SK-N-MC (cell line): ENCODE results near the gene TOP3B.

Experiments used
- EZH2 ChIP-seq: fragments of 200-600 bp; sonication (generic); IDR thresholded peaks from one replicate; pipeline ENCODE4 v1.6.1; 2017; ENCODE audit warnings: antibody characterized with exemption
- FOXP2 ChIP-seq: optimal IDR thresholded peaks from 2 replicates; pipeline ENCODE3; 2011; ENCODE audit warnings: mild to moderate bottlenecking, moderate library complexity; ENCODE audit not compliant: insufficient read depth; ENCODE audit errors: extremely low read length, control extremely low read depth
- POLR2AphosphoS5 ChIP-seq: IDR thresholded peaks from 2 replicates; pipeline ENCODE4 v1.6.1; 2012; ENCODE audit warnings: mild to moderate bottlenecking, low read depth, low read length, borderline replicate concordance

DNA sequence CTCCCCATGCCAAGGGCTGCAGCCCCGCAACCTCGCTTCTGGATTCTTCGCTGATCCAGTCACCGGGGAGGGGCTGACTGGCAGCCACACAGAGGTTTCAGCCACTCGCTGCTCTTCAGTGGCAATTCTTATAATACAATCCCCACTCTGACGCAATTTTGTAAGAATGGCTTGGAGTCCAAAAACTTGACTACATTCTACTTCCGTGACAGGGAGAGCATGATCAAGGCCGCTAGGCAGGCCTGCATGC, 44.8 kb downstream of the TOP3B start:
- TF ChIP-seq POLR2AphosphoS5 (no peak), EZH2 (no peak), FOXP2 (no peak)
